Fibroblast of peridontal ligament (primary cell): ENCODE results near the gene B4GALT3.

Source experiments
- DNase-seq: peaks from one replicate; pipeline ENCODE4 v3.0.0-alpha.2; 2010; ENCODE audit errors: extremely low read depth

The B4GALT3 gene

GRCh38 chr1:161163793-161164192 lies 13.5 kb downstream of the B4GALT3 start:
- DNase-seq = no peak

- DNase-seq = no peak
Measured at GRCh38 chr1:161162806-161163205, 14.5 kb downstream of the B4GALT3 start.

GRCh38 chr1:161162052-161162451 lies 15.3 kb downstream of the B4GALT3 start:
- no peak for DNase-seq

- DNase-seq = no peak
Measured at GRCh38 chr1:161161652-161162051, 15.7 kb downstream of the B4GALT3 start.

- DNase-seq = no peak
Measured at GRCh38 chr1:161160671-161161145, 16.6 kb downstream of the B4GALT3 start.

GRCh38 chr1:161159913-161160243 lies 17.4 kb downstream of the B4GALT3 start:
- DNase-seq = no peak

GRCh38 chr1:161159087-161159912 lies 18.0 kb downstream of the B4GALT3 start, which contains the start of gene USP21:
TSS of gene USP21 (plus strand) at chr1:161159500. CDS start at chr1:161160641, 1,141 bp downstream.
- DNase-seq = peak; percentile 87

GRCh38 chr1:161158316-161159010 lies 18.8 kb downstream of the B4GALT3 start:
- DNase-seq = no peak

GRCh38 chr1:161157867-161158266 lies 19.4 kb downstream of the B4GALT3 start:
- no peak for DNase-seq

- peak; percentile 93 for DNase-seq
Measured at GRCh38 chr1:161153682-161154337, 23.5 kb downstream of the B4GALT3 start, which contains the start of gene UFC1. TSS of gene UFC1 (plus strand) at chr1:161153978. CDS start at chr1:161153998, 20 bp downstream.

- no peak for DNase-seq
Measured at GRCh38 chr1:161153176-161153575, 24.1 kb downstream of the B4GALT3 start.

- no peak for DNase-seq
Measured at GRCh38 chr1:161145832-161146231, 31.5 kb downstream of the B4GALT3 start.

- no peak for DNase-seq
Measured at GRCh38 chr1:161140755-161141400, 36.4 kb downstream of the B4GALT3 start.

- peak; percentile 72 for DNase-seq
Measured at GRCh38 chr1:161139766-161140165, 37.5 kb downstream of the B4GALT3 start.

GRCh38 chr1:161138431-161138830 lies 38.9 kb downstream of the B4GALT3 start:
- DNase-seq = no peak

- no peak for DNase-seq
Measured at GRCh38 chr1:161137881-161138280, 39.4 kb downstream of the B4GALT3 start.

- DNase-seq = no peak
Measured at GRCh38 chr1:161133220-161133740, 44.0 kb downstream of the B4GALT3 start.

- DNase-seq = peak; percentile 96
Measured at GRCh38 chr1:161132410-161133219, 44.7 kb downstream of the B4GALT3 start, which contains the start of gene DEDD. TSS of gene DEDD (minus strand) at chr1:161132667. CDS start at chr1:161124462, 8,205 bp downstream.

- DNase-seq = peak; percentile 54
Measured at GRCh38 chr1:161131523-161132409, 45.5 kb downstream of the B4GALT3 start.
